HFF-Myc (cell line): ENCODE data around the gene SNX33.
A peak's percentile ranks its signal among the peaks of the same experiment; 100 is the strongest.

Experiments
- DNase-seq: peaks from one replicate; pipeline ENCODE4 v3.0.0-alpha.2; 2011; ENCODE audit warnings: low read depth; ENCODE audit errors: extremely low read depth
- H3K4me3 ChIP-seq: replicated peaks from 2 replicates; pipeline ENCODE4 v1.5.1; 2011; ENCODE audit warnings: low read depth, mild to moderate bottlenecking, control low read depth, low read length
- TF ChIP-seq, protein P1 (sequence below): IDR thresholded peaks from 2 replicates; pipeline ENCODE4 v1.5.1; 2012; ENCODE audit warnings: mild to moderate bottlenecking, low read depth, low read length, control low read depth; ENCODE audit errors: missing control alignments

SNX33 gene

GRCh38 chr15:75644376-75644775, 3.3 kb upstream of the SNX33 start:
- no peak for DNase-seq
- H3K4me3 ChIP-seq = no peak overlapping the region
- TF ChIP-seq, protein P1, sequence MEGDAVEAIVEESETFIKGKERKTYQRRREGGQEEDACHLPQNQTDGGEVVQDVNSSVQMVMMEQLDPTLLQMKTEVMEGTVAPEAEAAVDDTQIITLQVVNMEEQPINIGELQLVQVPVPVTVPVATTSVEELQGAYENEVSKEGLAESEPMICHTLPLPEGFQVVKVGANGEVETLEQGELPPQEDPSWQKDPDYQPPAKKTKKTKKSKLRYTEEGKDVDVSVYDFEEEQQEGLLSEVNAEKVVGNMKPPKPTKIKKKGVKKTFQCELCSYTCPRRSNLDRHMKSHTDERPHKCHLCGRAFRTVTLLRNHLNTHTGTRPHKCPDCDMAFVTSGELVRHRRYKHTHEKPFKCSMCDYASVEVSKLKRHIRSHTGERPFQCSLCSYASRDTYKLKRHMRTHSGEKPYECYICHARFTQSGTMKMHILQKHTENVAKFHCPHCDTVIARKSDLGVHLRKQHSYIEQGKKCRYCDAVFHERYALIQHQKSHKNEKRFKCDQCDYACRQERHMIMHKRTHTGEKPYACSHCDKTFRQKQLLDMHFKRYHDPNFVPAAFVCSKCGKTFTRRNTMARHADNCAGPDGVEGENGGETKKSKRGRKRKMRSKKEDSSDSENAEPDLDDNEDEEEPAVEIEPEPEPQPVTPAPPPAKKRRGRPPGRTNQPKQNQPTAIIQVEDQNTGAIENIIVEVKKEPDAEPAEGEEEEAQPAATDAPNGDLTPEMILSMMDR = no peak

DNA sequence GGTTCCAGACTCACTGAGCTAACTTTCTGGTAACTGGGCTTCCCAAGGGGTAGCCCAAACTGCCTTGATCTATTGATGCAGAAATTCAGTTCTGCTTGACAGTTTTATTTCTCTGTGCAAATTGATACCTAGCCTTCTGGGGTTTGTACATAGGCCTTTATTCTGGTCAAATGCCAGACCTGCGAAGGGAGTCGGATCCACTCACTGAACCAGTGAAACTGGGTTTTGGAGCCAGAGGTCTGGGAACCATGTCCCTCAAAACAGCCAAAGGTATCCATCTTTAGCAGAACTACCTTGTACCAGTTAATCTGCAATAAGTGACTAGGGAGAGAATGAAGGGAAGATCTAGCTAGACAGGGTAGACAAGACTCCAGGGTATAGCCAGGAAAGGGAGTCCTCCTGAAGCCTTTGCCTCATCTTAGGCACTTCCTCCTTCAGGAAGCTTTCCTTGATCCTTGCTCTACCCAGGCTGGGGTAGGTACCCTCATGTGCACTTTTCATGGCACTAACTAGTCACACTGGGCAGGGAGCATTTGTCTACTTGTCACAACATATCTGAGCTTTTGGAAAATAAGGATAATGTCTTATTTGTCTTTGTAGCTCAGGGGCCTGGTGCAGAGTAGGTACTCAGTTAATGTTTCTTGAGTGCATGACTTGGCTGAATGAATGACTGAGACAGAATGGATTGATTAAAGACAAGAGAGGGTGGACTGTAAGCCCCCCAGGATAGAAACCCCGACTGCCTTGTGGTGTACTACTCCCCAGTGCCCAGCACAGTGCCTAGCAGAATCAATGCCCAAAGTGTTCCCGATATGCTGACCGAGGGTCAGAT, 1.4 kb upstream of the SNX33 start:
- no peak for DNase-seq
- TF ChIP-seq, protein P1 = no peak
- peak overlapping the region; percentile 61 for H3K4me3 ChIP-seq

GRCh38 chr15:75646944-75647364, 758 bp upstream of the SNX33 start:
- peak overlapping the region; percentile 61 for H3K4me3 ChIP-seq
- TF ChIP-seq, protein P1 = no peak
- DNase-seq = no peak

- TF ChIP-seq, protein P1 = no peak
- no peak for DNase-seq
- H3K4me3 ChIP-seq = peak overlapping the region; percentile 61
Measured at GRCh38 chr15:75648156-75649000, 666 bp downstream of the SNX33 start.

DNA sequence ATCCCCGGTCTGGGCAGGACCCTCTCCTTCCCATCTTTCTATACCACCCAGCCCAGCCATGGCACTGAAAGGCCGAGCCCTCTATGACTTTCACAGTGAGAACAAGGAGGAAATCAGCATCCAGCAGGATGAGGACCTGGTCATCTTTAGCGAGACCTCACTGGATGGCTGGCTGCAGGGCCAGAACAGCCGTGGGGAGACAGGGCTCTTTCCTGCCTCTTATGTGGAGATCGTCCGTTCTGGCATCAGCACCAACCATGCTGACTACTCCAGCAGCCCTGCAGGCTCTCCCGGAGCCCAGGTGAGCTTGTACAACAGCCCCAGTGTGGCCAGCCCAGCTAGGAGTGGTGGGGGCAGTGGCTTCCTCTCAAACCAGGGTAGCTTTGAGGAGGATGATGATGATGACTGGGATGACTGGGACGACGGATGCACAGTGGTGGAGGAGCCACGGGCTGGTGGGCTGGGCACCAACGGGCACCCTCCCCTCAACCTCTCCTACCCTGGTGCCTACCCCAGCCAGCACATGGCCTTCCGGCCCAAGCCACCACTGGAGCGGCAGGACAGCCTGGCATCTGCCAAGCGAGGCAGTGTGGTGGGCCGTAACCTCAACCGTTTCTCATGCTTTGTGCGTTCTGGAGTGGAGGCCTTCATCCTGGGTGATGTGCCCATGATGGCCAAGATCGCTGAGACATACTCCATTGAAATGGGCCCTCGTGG, 1.5 kb downstream of the SNX33 start:
- H3K4me3 ChIP-seq = peak overlapping the region; percentile 61
- TF ChIP-seq, protein P1 = no peak
- no peak for DNase-seq

- H3K4me3 ChIP-seq = peak overlapping the region; percentile 61
- DNase-seq = no peak
- TF ChIP-seq, protein P1 = no peak
Measured at GRCh38 chr15:75649848-75650247, 2.1 kb downstream of the SNX33 start.
